GM23338 (cell line): Measurements from ENCODE around the gene ESR1. TPM values are rescaled to one million over a fixed set of nuclear protein-coding genes. Genes with fewer than 3 reads are reported as not detected.

Experiments used
- ATAC-seq: fragments of 200-7000 bp; cut with Tn5 transposase; 3 replicates; pipeline ENCODE4 v1.9.1; 2020
- DNase-seq: peaks from one replicate; pipeline ENCODE4 v3.0.0-alpha.2; 2015; ENCODE audit warnings: low spot score
- H2AFZ ChIP-seq: fragments of 200-600 bp; sonication (generic); 2 replicates; pipeline ENCODE4 v1.8.0; 2016; ENCODE audit warnings: antibody characterized with exemption, mild to moderate bottlenecking, moderate library complexity
- H3F3A ChIP-seq: fragments of 200-600 bp; sonication (generic); replicated peaks from 2 replicates; pipeline ENCODE4 v1.8.0; 2017; ENCODE audit warnings: antibody characterized with exemption, mixed run types, low read depth
- H3K27ac ChIP-seq: fragments of 200-600 bp; sonication (generic); 2 replicates; pipeline ENCODE4 v1.6.1; 2016; ENCODE audit warnings: low read depth
- H3K27me3 ChIP-seq: fragments of 200-600 bp; sonication (generic); 2 replicates; pipeline ENCODE4 v1.8.0; 2016; ENCODE audit warnings: mild to moderate bottlenecking, mixed run types, moderate library complexity; ENCODE audit not compliant: insufficient read depth
- H3K36me3 ChIP-seq: fragments of 200-600 bp; sonication (generic); 2 replicates; pipeline ENCODE4 v1.8.0; 2016; ENCODE audit warnings: mild to moderate bottlenecking; ENCODE audit not compliant: insufficient read depth
- H3K4me1 ChIP-seq: fragments of 200-600 bp; sonication (generic); 2 replicates; pipeline ENCODE4 v1.8.0; 2016; ENCODE audit warnings: mild to moderate bottlenecking, moderate library complexity; ENCODE audit not compliant: insufficient read depth
- H3K4me2 ChIP-seq: fragments of 200-600 bp; sonication (generic); 2 replicates; pipeline ENCODE4 v1.7.1; 2017; ENCODE audit warnings: mixed run types
- H3K4me3 ChIP-seq: fragments of 200-600 bp; sonication (generic); 2 replicates; pipeline ENCODE4 v1.6.1; 2016; ENCODE audit warnings: mixed run types
- H3K79me2 ChIP-seq: fragments of 200-600 bp; sonication (generic); replicated peaks from 2 replicates; pipeline ENCODE4 v1.8.0; 2017; ENCODE audit warnings: mild to moderate bottlenecking; ENCODE audit not compliant: insufficient read depth
- H3K9me2 ChIP-seq: fragments of 200-600 bp; sonication (generic); 2 replicates; pipeline ENCODE4 v1.8.0; 2017; ENCODE audit not compliant: insufficient read depth
- H4K20me1 ChIP-seq: fragments of 200-600 bp; sonication (generic); replicated peaks from 2 replicates; pipeline ENCODE4 v1.8.0; 2017; ENCODE audit warnings: mild to moderate bottlenecking; ENCODE audit not compliant: insufficient read depth
- H3K27ac Mint-ChIP-seq: 2 replicates; pipeline ENCODE4 v1.8.0; 2020; ENCODE audit warnings: inconsistent platforms, mild to moderate bottlenecking, moderate library complexity, mixed read lengths
- H3K27me3 Mint-ChIP-seq: 3 replicates; pipeline ENCODE4 v1.8.0; 2022; ENCODE audit warnings: low read depth, mild to moderate bottlenecking, moderate library complexity, mixed read lengths, inconsistent platforms; ENCODE audit not compliant: insufficient read depth, poor library complexity
- H3K36me3 Mint-ChIP-seq: 3 replicates; pipeline ENCODE4 v1.8.0; 2021; ENCODE audit warnings: low read depth, mild to moderate bottlenecking, inconsistent platforms, moderate library complexity, mixed read lengths
- H3K4me1 Mint-ChIP-seq: 3 replicates; pipeline ENCODE4 v1.8.0; 2020; ENCODE audit warnings: mild to moderate bottlenecking, inconsistent platforms, mixed read lengths
- H3K4me3 Mint-ChIP-seq: 3 replicates; pipeline ENCODE4 v1.8.0; 2021; ENCODE audit warnings: moderate library complexity, mild to moderate bottlenecking, inconsistent platforms, mixed read lengths
- H3K9me3 Mint-ChIP-seq: 3 replicates; pipeline ENCODE4 v1.8.0; 2020; ENCODE audit warnings: moderate library complexity, mild to moderate bottlenecking, inconsistent platforms, mixed read lengths
- CREB1 ChIP-seq: fragments of 250-450 bp; sonication (Bioruptor Pico); IDR thresholded peaks from 2 replicates; pipeline ENCODE4 v1.5.0; 2020; ENCODE audit warnings: low read depth, mild to moderate bottlenecking, moderate library complexity
- CTCF ChIP-seq, 2 experiments: fragments of 200-600 bp in 1 of 2; sonication (generic) in 1 of 2; conservative IDR thresholded peaks; 2 replicates each; pipeline versions ENCODE4 v1.5.1 to v1.6.1; 2016 to 2017; ENCODE audit warnings: antibody characterized with exemption in 2 of 2, low read depth in 2 of 2, mild to moderate bottlenecking in 2 of 2, moderate library complexity in 1 of 2
- ETS1 ChIP-seq: IDR thresholded peaks from 2 replicates; pipeline ENCODE4 v1.6.1; 2016; ENCODE audit warnings: antibody characterized with exemption
- EZH2phosphoT487 ChIP-seq: fragments of 200-600 bp; sonication (generic); IDR thresholded peaks from one replicate; pipeline ENCODE4 v1.8.1; 2018; ENCODE audit warnings: antibody characterized with exemption; ENCODE audit not compliant: unreplicated experiment
- NANOG ChIP-seq: IDR thresholded peaks from 2 replicates; pipeline ENCODE4 v1.6.1; 2016; ENCODE audit warnings: antibody characterized with exemption, borderline replicate concordance
- POLR2AphosphoS5 ChIP-seq: IDR thresholded peaks from 2 replicates; pipeline ENCODE4 v1.6.1; 2016; ENCODE audit warnings: antibody characterized with exemption, low read depth
- STAT1 ChIP-seq: IDR thresholded peaks from one replicate; pipeline ENCODE4 v1.6.1; 2016; ENCODE audit warnings: antibody characterized with exemption; ENCODE audit not compliant: unreplicated experiment
- ZNF114 ChIP-seq: fragments of 250-450 bp; sonication (Bioruptor Pico); IDR thresholded peaks from 2 replicates; pipeline ENCODE4 v1.5.0; 2020; ENCODE audit warnings: mild to moderate bottlenecking, moderate library complexity
- ZNF331 ChIP-seq: fragments of 250-450 bp; sonication (Bioruptor Pico); IDR thresholded peaks from 2 replicates; pipeline ENCODE4 v1.5.0; 2020; ENCODE audit warnings: low read depth, mild to moderate bottlenecking, moderate library complexity
- ZNF462 ChIP-seq: fragments of 250-450 bp; sonication (Bioruptor Pico); IDR thresholded peaks from 2 replicates; pipeline ENCODE4 v1.5.0; 2020; ENCODE audit warnings: mild to moderate bottlenecking, moderate library complexity
- polyA plus RNA-seq: library from polyadenylated mRNA; unstranded; fragments of >200 nt; fragmentation: Nextera tagmentation; extraction: Ambion mirVana; gene quantifications from 2 replicates; pipeline ENCODE4 v1.2.1, GENCODE V29; 2016
- total RNA-seq: library from RNA; depleted of rRNA; stranded (reverse); fragments of >200 nt; shearing (Covaris generic); gene quantifications from 2 replicates; pipeline ENCODE4 v1.2.3, GENCODE V29; 2014

ESR1 gene
- total and polyA plus RNA-seq, 2 experiments from 2014 or later: 0.94 TPM; not detected in 1

DNA sequence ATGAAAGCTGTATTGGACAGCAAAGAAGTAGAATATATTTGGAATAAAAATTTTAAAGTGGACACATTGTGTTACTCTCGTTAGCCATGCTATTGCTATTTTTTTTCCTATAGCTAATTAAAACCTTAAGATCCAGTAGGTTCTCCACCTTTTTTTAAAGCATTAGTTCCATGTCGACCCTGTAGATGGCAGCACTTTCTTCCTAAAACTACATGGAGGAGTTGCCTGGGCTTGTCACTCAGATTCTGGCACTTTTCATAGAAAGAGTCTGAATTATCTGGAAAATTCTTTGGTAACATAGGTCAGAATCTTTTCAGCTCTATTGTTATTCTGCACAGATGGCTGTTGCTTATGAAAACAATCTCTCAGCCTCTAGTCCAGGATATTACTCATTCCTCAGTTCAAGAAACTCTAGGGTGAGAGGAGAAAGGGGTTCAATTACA is 42.0 kb upstream of the ESR1 start:
- no peaks in the 10 kb centered on the region for H3K27me3 ChIP-seq
- no peak; the same call in 2 of the 3 replicates for ATAC-seq
- H3K36me3 ChIP-seq: no peaks in the 10 kb centered on the region
- DNase-seq: peak; percentile 82
- no peak overlapping the region for H3K4me2 ChIP-seq
- H3K4me3 Mint-ChIP-seq: no peak overlapping the region
- H3F3A ChIP-seq: no peaks in the 10 kb centered on the region
- H3K4me3 ChIP-seq: no peak overlapping the region
- H3K27me3 Mint-ChIP-seq: no peaks in the 10 kb centered on the region
- no peaks in the 10 kb centered on the region for H4K20me1 ChIP-seq
- H3K27ac Mint-ChIP-seq: no peak overlapping the region; the same call in 1 of the 2 replicates
- TF ChIP-seq CREB1 (no peak), CTCF (conservative IDR thresholded peaks at IDR 0.05; ENCODE audit: low read depth in 2 of 2) (peak; percentile 77)
- H3K4me1 Mint-ChIP-seq: peaks cover 15% of the 10 kb centered on the region
- no peak overlapping the region for H2AFZ ChIP-seq
- H3K79me2 ChIP-seq: no peaks in the 10 kb centered on the region
- H3K4me1 ChIP-seq: peaks cover 8% of the 10 kb centered on the region
- H3K9me3 Mint-ChIP-seq: no peaks in the 10 kb centered on the region
- no peaks in the 10 kb centered on the region for H3K36me3 Mint-ChIP-seq
- no peaks in the 10 kb centered on the region for H3K9me2 ChIP-seq
- H3K27ac ChIP-seq: no peak overlapping the region

- no peak overlapping the region for H3K4me2 ChIP-seq
- no peaks in the 10 kb centered on the region for H3K79me2 ChIP-seq
- H3K27ac ChIP-seq: no peak overlapping the region
- H3K4me3 ChIP-seq: no peak overlapping the region
- H3K36me3 ChIP-seq: no peaks in the 10 kb centered on the region
- no peaks in the 10 kb centered on the region for H4K20me1 ChIP-seq
- no peaks in the 10 kb centered on the region for H3K9me2 ChIP-seq
- no peaks in the 10 kb centered on the region for H3K4me1 Mint-ChIP-seq
- no peaks in the 10 kb centered on the region for H3K4me1 ChIP-seq
- H3F3A ChIP-seq: no peaks in the 10 kb centered on the region
- H3K27ac Mint-ChIP-seq: no peak overlapping the region
- peaks cover 11% of the 10 kb centered on the region for H3K27me3 Mint-ChIP-seq
- H3K27me3 ChIP-seq: no peaks in the 10 kb centered on the region
- no peak for ATAC-seq
- no peak for DNase-seq
- H3K9me3 Mint-ChIP-seq: no peaks in the 10 kb centered on the region; the same call in 2 of the 3 replicates
- H2AFZ ChIP-seq: no peak overlapping the region
- H3K36me3 Mint-ChIP-seq: no peaks in the 10 kb centered on the region
- no peak overlapping the region for H3K4me3 Mint-ChIP-seq
- TF ChIP-seq POLR2AphosphoS5: no peak
- no peak for TF ChIP-seq ZNF331 (CRISPR knock-in tag)
- TF ChIP-seq STAT1: no peak
- TF ChIP-seq ZNF462 (CRISPR knock-in tag): no peak
- no peak for TF ChIP-seq CREB1
- TF ChIP-seq ETS1: no peak
- no peak for TF ChIP-seq NANOG
- no peak for TF ChIP-seq EZH2phosphoT487
- no peak for TF ChIP-seq ZNF114 (CRISPR knock-in tag)
- no peak for TF ChIP-seq CTCF (conservative IDR thresholded peaks at IDR 0.05; ENCODE audit: low read depth in 2 of 2)
These were observed 35.0 kb upstream of the ESR1 start for GRCh38 chr6:151772446-151772845.
